K562 (cell line): Measurements from ENCODE around the gene PITPNC1. TPM values are rescaled to one million over a fixed set of nuclear protein-coding genes. Genes with fewer than 3 reads are reported as not detected.

Source experiments
- ATAC-seq: fragments of 200-7000 bp; cut with Tn5 transposase; 3 replicates; pipeline ENCODE4 v1.9.1; 2020; ENCODE audit warnings: moderate library complexity
- BruUV-seq: library from RNA; stranded (reverse); fragments of 400-500 nt; replicated peaks from 2 replicates; lab custom pipeline; 2021; lab: Mats Ljungman, UMichigan
- CTCF ChIA-PET: fragments of 300-600 bp; formaldehyde crosslinking; extraction: SDS; loops from one replicate; lab custom pipeline; 2021; ENCODE audit warnings: low intra/inter-chr PET ratio; lab: Yijun Ruan, JAX
- POLR2A ChIA-PET: fragments of 300-600, 350-650 bp; sonication (Branson Sonifier 250); formaldehyde crosslinking; extraction: SDS; loops from one replicate; lab custom pipeline; 2021; ENCODE audit warnings: antibody characterized with exemption, inconsistent platforms; lab: Yijun Ruan, JAX
- DNase-seq, 4 experiments: peaks; one replicate each; pipeline versions ENCODE4 v3.0.0 to v3.0.0-alpha.2; 2011 to 2018; ENCODE audit warnings: low spot score in 3 of 4, mixed read lengths in 3 of 4; ENCODE audit errors: extremely low read depth in 1 of 4
- FAIRE-seq: peaks from 2 replicates; lab custom pipeline; 2011; peaks lifted over from hg19 to GRCh38; lab: Jason Lieb, UNC
- H2AFZ ChIP-seq: 2 replicates; pipeline ENCODE4 v1.6.0; 2011; ENCODE audit warnings: low read depth, low read length, control low read depth, inconsistent platforms
- H3K27ac ChIP-seq: fragments of 200-600 bp; 3 replicates; pipeline ENCODE4 v1.8.0; 2011; ENCODE audit warnings: low read depth, mild to moderate bottlenecking, control low read depth, inconsistent platforms, low read length, moderate library complexity, mixed read lengths; ENCODE audit errors: extremely low read depth
- H3K27me3 ChIP-seq, 2 experiments: fragments of 300-600 bp in 1 of 2; 2 replicates in 1 of 2; 3 replicates in 1 of 2; pipeline versions ENCODE4 v1.6.0 to v1.8.0; 2011; ENCODE audit warnings: inconsistent platforms in 2 of 2, low read length in 2 of 2, mild to moderate bottlenecking in 1 of 2, mixed read lengths in 1 of 2, moderate library complexity in 1 of 2; ENCODE audit not compliant: control insufficient read depth in 2 of 2, insufficient read depth in 2 of 2
- H3K36me3 ChIP-seq: fragments of 300-600 bp; 3 replicates; pipeline ENCODE4 v1.8.0; 2011; ENCODE audit warnings: mild to moderate bottlenecking, low read length, inconsistent platforms; ENCODE audit not compliant: control insufficient read depth, insufficient read depth
- H3K4me1 ChIP-seq, 2 experiments: fragments of 200-600 bp in 1 of 2; replicated peaks in 1 of 2; 2 replicates in 1 of 2; 3 replicates in 1 of 2; pipeline versions ENCODE4 v1.5.1 to v1.8.0; 2011; ENCODE audit warnings: inconsistent platforms in 2 of 2, low read length in 2 of 2, mild to moderate bottlenecking in 1 of 2, mixed read lengths in 1 of 2, moderate library complexity in 1 of 2; ENCODE audit not compliant: control insufficient read depth in 2 of 2, insufficient read depth in 2 of 2
- H3K4me2 ChIP-seq: 2 replicates; pipeline ENCODE4 v1.6.1; 2011; ENCODE audit warnings: low read length, control low read depth, inconsistent platforms, mixed read lengths; ENCODE audit not compliant: insufficient read depth
- H3K4me3 ChIP-seq: fragments of 200-600 bp; sonication (generic), shearing (Covaris generic); 2 replicates; pipeline ENCODE4 v1.5.1; 2016; ENCODE audit warnings: control low read depth, inconsistent platforms
- H3K79me2 ChIP-seq: fragments of 200-600 bp; 3 replicates; pipeline ENCODE4 v1.8.0; 2011; ENCODE audit warnings: low read length, inconsistent platforms; ENCODE audit not compliant: control insufficient read depth, insufficient read depth
- H3K9ac ChIP-seq, 2 experiments: 2 replicates each; pipeline versions ENCODE4 v1.6.0 to v1.6.1; 2011; ENCODE audit warnings: low read depth in 2 of 2, low read length in 2 of 2, control low read depth in 1 of 2, inconsistent platforms in 1 of 2, mild to moderate bottlenecking in 1 of 2, mixed read lengths in 1 of 2; ENCODE audit not compliant: insufficient read depth in 1 of 2
- H3K9me1 ChIP-seq: one replicate; pipeline ENCODE4 v1.6.0; 2011; ENCODE audit warnings: inconsistent platforms, mild to moderate bottlenecking, low read length, moderate library complexity; ENCODE audit not compliant: control insufficient read depth, insufficient read depth
- H3K9me3 ChIP-seq: replicated peaks from 2 replicates; pipeline ENCODE4 v1.5.1; 2011; ENCODE audit warnings: low read depth, low read length, inconsistent platforms; ENCODE audit not compliant: control insufficient read depth, insufficient read depth
- H4K20me1 ChIP-seq: replicated peaks from 2 replicates; pipeline ENCODE4 v1.6.1; 2011; ENCODE audit warnings: low read length, inconsistent platforms, mixed read lengths; ENCODE audit not compliant: control insufficient read depth, insufficient read depth
- HES1 ChIP-seq: fragments of 450-650 bp; IDR thresholded peaks from 2 replicates; pipeline ENCODE4 v1.6.1; 2016; ENCODE audit warnings: low read depth, mild to moderate bottlenecking, moderate library complexity
- MECOM ChIP-seq: fragments of 250-450 bp; sonication (Bioruptor Pico); IDR thresholded peaks from 2 replicates; pipeline ENCODE4 v1.8.0; 2022; ENCODE audit warnings: inconsistent platforms
- MIER1 ChIP-seq: fragments of 450-650 bp; IDR thresholded peaks from 2 replicates; pipeline ENCODE4 v1.6.1; 2016; ENCODE audit warnings: antibody characterized with exemption, mild to moderate bottlenecking, low read depth
- RUNX1 ChIP-seq: sonication (generic); IDR thresholded peaks from 2 replicates; pipeline ENCODE4 v1.6.1; 2016; ENCODE audit warnings: antibody characterized with exemption, low read depth
- TFE3 ChIP-seq: fragments of 450-650 bp; formaldehyde crosslinking; IDR thresholded peaks from 2 replicates; pipeline ENCODE4 v1.4.0; 2020; ENCODE audit warnings: mild to moderate bottlenecking, mixed read lengths
- ZNF133 ChIP-seq: fragments of 250-450 bp; sonication (Bioruptor Pico); IDR thresholded peaks from 2 replicates; pipeline ENCODE4 v1.4.0; 2020; ENCODE audit warnings: mild to moderate bottlenecking
- ZNF217 ChIP-seq: sonication (generic); formaldehyde crosslinking; IDR thresholded peaks from 2 replicates; pipeline ENCODE4 v1.8.0; 2022; ENCODE audit warnings: mild to moderate bottlenecking, missing genetic modification reagents
- ZNF395 ChIP-seq: fragments of 200-800 bp; sonication (Bioruptor generic); IDR thresholded peaks from 2 replicates; pipeline ENCODE4 v1.6.1; 2017; ENCODE audit warnings: missing genetic modification characterization, missing compliant biosample characterization
- ZNF79 ChIP-seq: fragments of 250-450 bp; sonication (Bioruptor Pico); IDR thresholded peaks from 2 replicates; pipeline ENCODE4 v1.4.0; 2020; ENCODE audit warnings: low read depth, mild to moderate bottlenecking, moderate library complexity
- WGBS: fragments of 100-300 bp; shearing (Covaris generic); methylation state at CpG from one replicate; pipeline ENCODE4 v1.1.6; 2016; ENCODE audit warnings: low coverage, mixed read lengths; ENCODE audit not compliant: insufficient coverage; ENCODE audit errors: missing lambda C conversion rate; 5-methylcytosine and 5-hydroxymethylcytosine counted together
- in situ Hi-C: fragments of 300-500 bp; cut with MboI; formaldehyde crosslinking; loops from 4 replicates; pipeline ENCODE4 v1.15.0; 2018; ENCODE audit warnings: inconsistent platforms, mixed read lengths
- intact Hi-C: fragments of 100-400 bp; cut with micrococcal nuclease; formaldehyde crosslinking; loops from 2 replicates; pipeline ENCODE4 v1.14.2; 2022
- polyA plus RNA-seq, 8 experiments: library from polyadenylated mRNA; depleted of rRNA in 4 of 8; stranded (reverse) in 5 of 8; unstranded in 3 of 8; fragments of >200 nt; fragmentation: Nextera tagmentation in 2 of 8; fragmentation: Illumina TruSeq in 1 of 8; extraction: Ambion mirVana in 2 of 8; extraction: Trizol in 1 of 8; gene quantifications; 2 replicates each; pipeline versions ENCODE4 v1.2.1 to v1.2.3, GENCODE V29; 2011 to 2014; ENCODE audit warnings: inconsistent platforms in 1 of 8, missing spikeins in 1 of 8
- total RNA-seq, 7 experiments: library from RNA; depleted of rRNA in 6 of 7; stranded (reverse); fragments of >200 nt in 6 of 7; fragmentation: Illumina TruSeq in 2 of 7; extraction: Trizol in 2 of 7; gene quantifications; 2 replicates each; pipeline versions ENCODE4 v1.2.1 to v1.2.3, GENCODE V29; 2011 to 2021; ENCODE audit warnings: low replicate concordance in 1 of 7

PITPNC1 gene
- total and polyA plus RNA-seq, 9 of the 15 experiments (the other 6 are each of a cell fraction or from before 2014, with no cell fraction given) = 0.11 to 1.1 (median 0.65) TPM

GRCh38 chr17:67482764-67483163, 105.7 kb downstream of the PITPNC1 start:
- WGBS = 0% methylated on average over 3 of the region's 3 CpGs
- Histone ChIP-seq H3K4me1 (no peaks in the 10 kb centered on the region), H3K4me3 (no peak overlapping the region), H3K4me2 (no peak overlapping the region), H3K79me2 (no peaks in the 10 kb centered on the region), H3K9me1 (no peaks in the 10 kb centered on the region), H4K20me1 (no peaks in the 10 kb centered on the region), H2AFZ (no peak overlapping the region), H3K9me3 (no peaks in the 10 kb centered on the region), H3K9ac (no peak overlapping the region), H3K27me3 (peaks cover 17 to 47% of the 10 kb centered on the region in 2 experiments), H3K27ac (no peak overlapping the region), H3K36me3 (no peaks in the 10 kb centered on the region)
- in situ Hi-C loops (no loop called here), intact Hi-C loops (no loop called here)
- ATAC-seq (no peak), FAIRE-seq (no peak), DNase-seq (no peak)
- no TSS peak for BruUV-seq
- ChIA-PET POLR2A (no interaction called here), CTCF (no interaction called here)
- no peak for TF ChIP-seq ZNF395
- TF ChIP-seq MIER1 = no peak
- no peak for TF ChIP-seq ZNF133 (CRISPR knock-in tag)
- no peak for TF ChIP-seq ZNF217 (CRISPR knock-in tag)
- no peak for TF ChIP-seq HES1
- no peak for TF ChIP-seq RUNX1
- TF ChIP-seq ZNF79 = no peak
- no peak for TF ChIP-seq TFE3 (CRISPR knock-in tag)
- no peak for TF ChIP-seq MECOM
